ENCODE measurements around the gene FOXN3. TPM values are rescaled to one million over a fixed set of nuclear protein-coding genes. Genes with fewer than 3 reads are reported as not detected.
"Not testable (repeated sequence)": the region's sequence is repeated elsewhere in the genome, so short reads cannot be mapped to it uniquely, and the experiment has no call there.

The FOXN3 gene
- total RNA-seq, 2 experiments from 2014 or later = 92.2 to 94.4 TPM

DNA sequence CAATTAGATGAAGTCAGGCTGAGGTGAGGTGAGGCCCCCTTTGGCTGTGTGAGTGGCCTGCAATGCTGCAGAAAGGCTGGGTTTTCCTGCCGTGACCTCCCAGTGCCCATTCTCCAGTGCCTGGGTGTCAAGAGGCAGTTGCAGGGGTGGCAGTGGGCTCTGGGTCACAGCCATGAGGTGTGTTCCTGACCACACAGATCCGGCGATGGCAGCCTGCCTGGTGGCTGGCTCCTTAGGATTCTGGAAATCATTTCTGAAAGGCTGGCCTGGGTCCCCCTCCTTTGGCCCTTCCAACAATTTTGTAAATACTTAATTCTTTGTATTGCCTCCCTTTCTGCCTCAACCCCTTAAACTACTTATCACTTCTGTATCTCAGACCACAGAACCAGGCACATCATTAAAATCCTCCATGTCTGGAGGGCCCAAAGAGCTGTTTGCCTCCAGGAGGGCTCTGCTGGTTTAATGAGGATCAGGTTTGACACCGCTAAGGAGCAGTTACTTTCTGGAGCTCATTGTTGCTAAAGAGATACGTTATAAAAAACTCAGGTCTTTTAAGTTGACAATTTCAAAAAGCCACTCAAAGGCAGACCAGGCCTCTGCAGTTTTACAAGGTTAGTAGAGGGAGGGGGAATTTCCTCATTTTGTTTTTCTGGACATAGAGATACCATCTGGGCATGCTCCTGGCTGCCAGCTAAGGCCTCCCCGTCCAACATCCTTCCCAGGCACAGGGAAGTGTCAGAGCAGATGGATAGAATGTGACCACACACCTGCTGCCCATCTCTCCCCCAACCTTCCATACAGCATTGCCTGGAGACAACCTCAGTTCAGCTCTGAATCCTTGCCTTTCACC, 204.4 kb downstream of the FOXN3 start:
- POLR2A ChIA-PET = no interaction called here
- no peaks in the 10 kb centered on the region for H3K9me3 Mint-ChIP-seq
- no peak overlapping the region for H3K4me3 Mint-ChIP-seq
- no peaks in the 10 kb centered on the region for H3K27me3 Mint-ChIP-seq
- no peak for DNase-seq
- no peaks in the 10 kb centered on the region for H3K4me1 Mint-ChIP-seq
- no peak overlapping the region for H3K27ac Mint-ChIP-seq
- peaks cover 1% of the 10 kb centered on the region for H3K36me3 Mint-ChIP-seq (ENCODE audit: low read depth)
- CTCF ChIA-PET = no interaction called here

DNA sequence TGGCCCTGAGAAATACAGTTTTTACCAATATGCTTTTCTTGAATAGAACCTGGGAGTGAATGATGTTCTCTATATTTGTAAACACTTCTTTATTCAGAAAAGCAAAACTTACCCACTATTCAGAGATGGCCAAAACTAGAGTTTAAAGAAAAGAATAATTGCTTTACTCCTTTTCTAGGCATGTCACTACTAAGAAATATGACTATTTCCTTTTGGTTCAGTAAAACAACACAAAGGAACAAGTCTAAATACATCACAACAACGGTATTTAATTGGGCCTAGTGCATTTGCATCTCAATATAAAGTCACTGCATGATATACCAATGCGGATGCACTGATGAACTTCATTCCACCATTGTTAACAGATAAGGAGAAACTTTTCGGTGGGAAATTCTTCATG, 207.5 kb downstream of the FOXN3 start:
- DNase-seq = no peak
- Mint-ChIP-seq H3K36me3 (ENCODE audit: low read depth) (peaks cover 19% of the 10 kb centered on the region), H3K4me3 (no peak overlapping the region), H3K27ac (no peak overlapping the region), H3K27me3 (no peaks in the 10 kb centered on the region), H3K4me1 (no peaks in the 10 kb centered on the region), H3K9me3 (no peaks in the 10 kb centered on the region)
- CTCF ChIA-PET = interaction anchor here (0.5 kb wide), 1 partner anchor 17 kb away, joined by 3 read pairs; no protein-coding TSS in a partner anchor
- POLR2A ChIA-PET = no interaction called here

DNA sequence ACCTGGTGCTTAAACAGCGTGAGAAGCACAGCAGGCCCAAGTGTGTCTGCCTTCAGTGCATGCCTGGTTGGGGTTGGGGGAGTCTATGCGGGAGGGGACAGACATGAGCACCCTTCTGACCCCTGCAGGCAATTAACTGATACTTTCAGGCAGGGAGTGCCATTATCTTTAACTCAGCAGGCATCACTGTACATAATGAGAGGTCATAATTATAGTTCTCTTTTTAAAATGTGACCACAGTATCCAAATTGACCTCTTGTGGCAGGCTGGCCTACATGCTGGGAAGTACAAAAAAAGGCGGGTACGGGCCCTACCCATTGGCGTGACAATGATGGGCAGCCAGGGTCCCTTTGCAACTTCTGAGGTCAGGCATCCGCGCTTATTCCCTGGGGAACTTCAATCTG, 209.1 kb downstream of the FOXN3 start:
- Mint-ChIP-seq H3K27ac (no peak overlapping the region), H3K9me3 (peaks cover 2% of the 10 kb centered on the region)
- CTCF ChIA-PET = no interaction called here

DNA sequence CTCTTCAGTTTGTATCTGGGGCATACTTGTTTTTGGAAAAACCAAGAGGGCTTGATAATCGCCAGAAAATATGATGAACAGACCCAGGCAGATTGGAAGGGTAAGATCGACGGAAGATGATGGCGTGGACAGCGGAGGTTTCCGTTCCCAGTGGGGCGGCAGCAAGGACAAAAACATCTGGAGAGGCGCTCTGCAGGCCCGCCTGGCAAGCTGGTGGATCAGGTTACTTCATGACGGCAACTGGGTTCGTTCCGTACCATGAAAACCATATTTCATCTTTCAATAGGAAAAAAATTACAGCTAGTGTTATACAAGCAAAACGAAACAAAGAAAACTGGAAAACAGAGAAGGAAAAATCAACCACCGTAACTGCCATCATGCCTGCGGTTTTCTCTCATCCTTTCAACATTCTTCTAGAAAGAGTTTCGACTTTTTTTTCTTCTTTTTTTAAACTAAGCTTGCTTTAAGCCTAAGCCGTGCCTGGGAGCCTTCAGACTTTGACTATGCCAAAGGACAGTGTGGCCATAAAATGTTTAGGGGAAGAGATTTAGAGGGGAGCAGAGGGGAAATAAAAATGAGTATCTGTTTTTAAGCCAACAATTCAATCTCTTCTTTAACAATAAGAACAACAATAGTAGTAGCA, 210.5 kb downstream of the FOXN3 start:
- H3K4me1 Mint-ChIP-seq = peaks cover 12% of the 10 kb centered on the region
- POLR2A ChIA-PET = no interaction called here
- no peak overlapping the region for H3K27ac Mint-ChIP-seq
- H3K4me3 Mint-ChIP-seq = no peak overlapping the region
- CTCF ChIA-PET = no interaction called here
- no peaks in the 10 kb centered on the region for H3K27me3 Mint-ChIP-seq
- peaks cover 24% of the 10 kb centered on the region for H3K36me3 Mint-ChIP-seq (ENCODE audit: low read depth)
- H3K9me3 Mint-ChIP-seq = peaks cover 2% of the 10 kb centered on the region
- DNase-seq = no peak

More for the DNA sequence above, 209.1 kb downstream of the FOXN3 start:
- no peak for DNase-seq
- peaks cover 24% of the 10 kb centered on the region for H3K36me3 Mint-ChIP-seq (ENCODE audit: low read depth)
- H3K4me1 Mint-ChIP-seq = no peaks in the 10 kb centered on the region
- no peak overlapping the region for H3K4me3 Mint-ChIP-seq
- no peaks in the 10 kb centered on the region for H3K27me3 Mint-ChIP-seq
- POLR2A ChIA-PET = no interaction called here

DNA sequence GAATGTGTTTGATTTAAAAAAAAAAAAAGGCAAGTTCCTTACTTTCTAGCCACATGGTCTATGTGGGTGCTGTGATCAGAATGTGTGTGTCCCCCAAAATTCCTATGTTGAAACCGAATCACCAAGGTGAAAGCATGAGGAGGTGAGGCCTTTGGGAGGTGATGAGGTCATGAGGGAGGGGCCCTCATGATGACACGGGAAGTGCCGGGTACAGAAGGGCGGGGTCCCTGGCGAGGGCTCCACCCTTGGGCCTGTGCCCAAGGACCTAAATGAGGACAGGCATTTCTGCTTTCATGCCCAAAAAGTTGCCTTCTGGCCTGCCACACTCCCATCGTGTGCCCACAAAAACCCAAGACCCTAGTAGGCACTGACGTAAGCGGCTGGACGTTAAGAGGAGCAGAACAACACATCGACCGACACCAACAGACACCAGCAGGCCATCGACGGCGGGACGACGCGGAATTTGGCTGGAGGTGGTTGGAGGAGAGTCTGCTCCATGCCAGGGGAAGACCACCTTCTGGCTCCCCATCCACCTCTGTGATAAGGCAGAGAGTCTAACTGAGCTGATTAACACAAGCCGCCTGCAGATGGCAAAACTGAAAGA, 211.8 kb downstream of the FOXN3 start:
- Mint-ChIP-seq H3K27me3 (no peaks in the 10 kb centered on the region), H3K27ac (no peak overlapping the region), H3K9me3 (peaks cover 2% of the 10 kb centered on the region), H3K4me3 (no peak overlapping the region), H3K36me3 (ENCODE audit: low read depth) (peaks cover 24% of the 10 kb centered on the region), H3K4me1 (peaks cover 15% of the 10 kb centered on the region)
- CTCF ChIA-PET = no interaction called here
- no peak for DNase-seq
- POLR2A ChIA-PET = no interaction called here

DNA sequence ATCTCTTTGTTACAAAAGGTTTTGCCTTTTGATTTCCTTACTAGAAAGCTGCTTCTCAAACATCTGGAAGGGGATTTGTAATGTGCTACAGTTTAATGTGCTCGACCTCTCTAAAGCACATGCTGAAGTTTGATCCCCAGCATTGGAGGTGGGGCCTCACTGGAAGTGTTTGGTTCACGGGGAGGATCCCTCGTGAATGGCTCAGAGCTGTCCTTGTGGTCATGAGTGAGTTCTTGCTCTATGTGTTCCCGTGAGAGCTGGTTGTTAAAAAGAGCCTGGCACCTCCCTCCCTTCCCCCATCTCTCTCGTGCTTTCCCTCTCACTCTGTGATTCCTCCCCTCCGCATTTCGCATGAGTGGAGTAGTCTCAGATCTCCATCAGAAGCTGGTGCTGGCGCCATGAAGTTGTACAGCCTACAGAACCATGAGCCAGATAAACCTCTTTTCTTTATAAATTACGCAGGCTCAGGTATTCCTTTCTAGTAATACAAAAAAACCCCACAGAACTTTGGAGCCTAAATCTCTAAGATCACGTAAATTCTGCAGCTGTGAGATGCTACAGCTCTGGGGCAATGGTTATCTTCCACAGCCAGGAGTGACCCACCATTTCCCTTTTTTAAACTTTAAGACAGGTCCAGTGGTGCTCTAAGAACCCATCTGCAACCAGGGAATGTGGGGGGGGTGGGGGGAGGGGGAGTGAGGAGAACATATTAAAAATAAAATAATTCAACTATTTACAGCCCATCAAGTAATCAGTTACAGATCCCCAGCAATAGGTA, 214.4 kb downstream of the FOXN3 start:
- Mint-ChIP-seq H3K27me3 (no peaks in the 10 kb centered on the region), H3K9me3 (peaks cover 5% of the 10 kb centered on the region), H3K4me3 (no peak overlapping the region), H3K27ac (no peak overlapping the region), H3K4me1 (peaks cover 22% of the 10 kb centered on the region), H3K36me3 (ENCODE audit: low read depth) (peaks cover 33% of the 10 kb centered on the region)
- ChIA-PET POLR2A (no interaction called here), CTCF (no interaction called here)
- no peak for DNase-seq

DNA sequence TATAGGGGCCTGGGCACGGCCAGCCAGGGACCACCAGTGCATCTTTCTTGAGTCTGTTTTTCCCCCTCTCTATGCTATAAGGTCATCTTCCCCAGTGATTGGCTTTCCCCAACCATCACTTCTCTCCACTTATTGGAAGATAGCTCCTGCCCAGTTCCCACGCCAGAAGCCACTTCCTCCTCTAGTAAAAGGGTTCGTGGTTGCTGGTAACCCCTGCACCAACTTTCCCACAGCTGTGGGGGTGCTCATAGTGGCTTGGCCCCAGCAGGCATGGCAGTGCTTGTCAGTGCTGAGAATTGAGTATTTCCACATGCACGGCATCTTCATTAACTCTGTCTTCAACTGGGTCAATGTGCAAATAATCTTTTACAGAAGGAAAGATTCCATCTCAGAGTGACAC, 215.4 kb downstream of the FOXN3 start:
- ChIA-PET POLR2A (no interaction called here), CTCF (no interaction called here)
- no peak overlapping the region for H3K4me3 Mint-ChIP-seq
- no peak overlapping the region for H3K27ac Mint-ChIP-seq
- peaks cover 25% of the 10 kb centered on the region for H3K4me1 Mint-ChIP-seq
- DNase-seq = no peak
- H3K36me3 Mint-ChIP-seq (ENCODE audit: low read depth) = peaks cover 39% of the 10 kb centered on the region
- peaks cover 5% of the 10 kb centered on the region for H3K9me3 Mint-ChIP-seq
- no peaks in the 10 kb centered on the region for H3K27me3 Mint-ChIP-seq

DNA sequence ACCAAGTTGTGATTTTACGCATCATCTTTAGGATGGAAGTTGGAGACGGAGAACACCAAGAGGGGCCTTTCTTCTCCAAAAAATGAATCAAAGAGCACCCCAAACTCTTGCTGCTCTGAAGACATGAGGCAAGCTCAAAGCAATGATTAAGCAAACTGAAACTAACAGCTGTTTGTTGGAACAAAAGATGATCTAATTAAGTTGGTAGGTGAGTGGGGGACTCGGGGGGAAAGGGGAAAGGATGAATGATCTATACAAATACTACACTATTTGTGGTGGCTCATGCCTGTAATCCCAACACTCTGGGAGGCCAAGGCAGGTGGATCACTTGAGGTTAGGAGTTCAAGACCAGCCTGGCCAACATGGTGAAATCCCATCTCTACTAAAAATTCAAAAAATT, 217.7 kb downstream of the FOXN3 start:
- H3K27ac Mint-ChIP-seq, H3K9me3 Mint-ChIP-seq, H3K4me3 Mint-ChIP-seq, DNase-seq, H3K27me3 Mint-ChIP-seq, POLR2A ChIA-PET: not testable (repeated sequence)
- H3K36me3 Mint-ChIP-seq (ENCODE audit: low read depth) = peaks cover 29% of the 10 kb centered on the region
- H3K4me1 Mint-ChIP-seq = peaks cover 28% of the 10 kb centered on the region
- CTCF ChIA-PET = interaction anchor here (1.4 kb wide), 1 partner anchor 10 kb away, joined by 4 read pairs; no protein-coding TSS in a partner anchor

DNA sequence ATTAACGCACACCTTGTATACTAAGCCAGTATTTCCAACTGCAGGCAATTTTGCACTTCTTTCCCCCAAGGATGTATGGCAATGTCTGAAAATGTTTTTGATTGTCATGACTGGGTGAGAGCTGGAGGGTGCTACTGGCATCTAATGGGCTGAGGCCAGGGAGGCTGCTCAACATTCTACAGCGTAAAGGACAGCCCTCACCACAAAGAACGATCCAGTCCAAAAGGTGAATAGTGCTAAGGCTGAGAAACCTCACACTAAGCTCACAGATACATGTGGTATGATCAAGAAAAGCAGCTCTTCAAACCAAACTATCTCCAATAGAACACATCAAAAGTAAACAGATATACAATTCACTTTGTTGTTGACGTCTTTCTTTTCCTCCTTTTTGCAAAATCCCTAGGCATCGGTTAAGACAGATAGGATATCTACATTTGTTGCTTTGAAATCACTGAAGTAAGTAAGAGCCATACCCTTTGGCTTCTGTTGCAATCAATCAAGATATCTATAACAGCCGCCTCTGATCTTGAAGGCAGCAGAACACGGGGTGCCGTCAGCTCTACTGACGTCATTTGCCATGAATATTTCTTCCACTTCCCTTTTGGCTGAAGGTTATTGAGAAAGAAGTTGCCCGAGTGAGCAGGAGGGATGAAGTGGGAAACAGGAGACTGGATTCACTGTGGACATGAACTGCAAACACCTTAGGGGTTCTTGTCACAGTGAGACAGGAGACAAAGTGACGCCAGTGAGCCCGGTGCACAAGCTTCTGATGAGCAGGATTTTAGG, 218.3 kb downstream of the FOXN3 start:
- Mint-ChIP-seq H3K4me3 (no peak overlapping the region), H3K4me1 (peaks cover 28% of the 10 kb centered on the region), H3K27me3 (no peaks in the 10 kb centered on the region), H3K36me3 (ENCODE audit: low read depth) (peaks cover 24% of the 10 kb centered on the region), H3K9me3 (peaks cover 5% of the 10 kb centered on the region), H3K27ac (no peak overlapping the region)
- CTCF ChIA-PET = interaction anchor here (1.4 kb wide), 1 partner anchor 9 kb away, joined by 4 read pairs; no protein-coding TSS in a partner anchor
- POLR2A ChIA-PET = no interaction called here
- DNase-seq = no peak

DNA sequence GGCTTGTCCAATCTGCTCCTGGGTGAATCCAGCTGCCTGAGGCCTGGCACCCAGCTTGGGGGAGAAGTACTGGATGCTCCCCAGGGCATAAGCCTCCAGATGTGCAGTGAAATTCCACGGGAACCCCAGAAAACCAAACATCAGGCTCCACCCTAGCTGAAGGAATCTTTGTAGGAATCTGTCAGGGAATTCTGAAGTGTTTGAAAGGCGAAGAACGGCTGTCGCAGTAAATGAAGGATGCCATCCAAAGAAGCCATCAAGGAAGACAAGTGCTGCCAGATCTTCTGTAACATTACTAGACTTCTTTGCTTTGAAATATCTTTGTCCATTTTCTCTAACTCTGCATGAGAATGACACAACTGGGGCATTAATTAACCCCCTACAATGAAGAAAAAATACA, 219.4 kb downstream of the FOXN3 start:
- ChIA-PET CTCF (no interaction called here), POLR2A (no interaction called here)
- Mint-ChIP-seq H3K4me3 (no peak overlapping the region), H3K9me3 (peaks cover 5% of the 10 kb centered on the region), H3K27ac (no peak overlapping the region), H3K4me1 (peaks cover 28% of the 10 kb centered on the region), H3K27me3 (no peaks in the 10 kb centered on the region), H3K36me3 (ENCODE audit: low read depth) (peaks cover 24% of the 10 kb centered on the region)
- DNase-seq = no peak

DNA sequence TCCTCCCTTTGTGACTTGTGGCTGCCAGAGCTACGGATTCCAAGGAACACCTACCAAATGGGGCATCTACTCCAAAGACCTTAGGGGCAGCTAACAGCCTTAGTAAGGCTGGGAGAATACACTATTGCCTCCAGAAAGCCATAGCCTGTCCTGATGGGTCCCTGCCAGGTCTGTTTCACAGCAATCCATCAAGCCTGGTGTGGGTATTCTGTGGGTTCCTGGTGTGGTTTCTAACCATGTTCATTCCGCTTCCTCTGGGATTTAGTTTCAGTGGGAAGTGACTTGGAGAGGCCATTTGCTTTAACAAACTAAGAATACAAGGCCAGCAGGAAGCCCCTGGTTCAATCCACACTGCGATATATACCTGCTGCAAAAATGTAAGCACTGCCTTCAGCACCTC, 220.5 kb downstream of the FOXN3 start:
- H3K27ac Mint-ChIP-seq = no peak overlapping the region
- ChIA-PET POLR2A (no interaction called here), CTCF (no interaction called here)
- no peak overlapping the region for H3K4me3 Mint-ChIP-seq
- DNase-seq = no peak
- peaks cover 17% of the 10 kb centered on the region for H3K4me1 Mint-ChIP-seq
- H3K36me3 Mint-ChIP-seq (ENCODE audit: low read depth) = peaks cover 24% of the 10 kb centered on the region
- no peaks in the 10 kb centered on the region for H3K27me3 Mint-ChIP-seq
- H3K9me3 Mint-ChIP-seq = peaks cover 5% of the 10 kb centered on the region

DNA sequence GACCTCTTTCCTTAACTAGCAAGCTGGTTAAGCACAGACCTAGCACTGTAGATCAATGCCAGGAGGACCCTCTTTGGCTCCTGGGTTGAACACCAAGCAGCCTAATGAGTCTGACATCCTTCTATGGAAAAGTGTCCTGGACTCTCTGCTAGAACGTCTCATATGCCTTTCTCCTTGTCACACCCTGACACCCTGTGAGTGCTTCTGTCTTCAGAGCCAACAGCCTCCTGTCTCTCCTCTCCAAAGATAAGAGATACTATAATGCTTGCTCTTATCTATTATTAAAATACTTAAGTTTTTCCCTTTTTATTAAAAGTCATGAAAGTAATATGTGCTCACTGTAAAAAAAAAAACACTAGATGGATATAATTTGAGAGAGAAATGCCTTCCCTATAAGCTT, 222.7 kb downstream of the FOXN3 start:
- no peak for DNase-seq
- H3K4me3 Mint-ChIP-seq = no peak overlapping the region
- peaks cover 5% of the 10 kb centered on the region for H3K9me3 Mint-ChIP-seq
- CTCF ChIA-PET = no interaction called here
- POLR2A ChIA-PET = no interaction called here
- no peak overlapping the region for H3K27ac Mint-ChIP-seq
- peaks cover 32% of the 10 kb centered on the region for H3K36me3 Mint-ChIP-seq (ENCODE audit: low read depth)
- H3K27me3 Mint-ChIP-seq = no peaks in the 10 kb centered on the region
- H3K4me1 Mint-ChIP-seq = peaks cover 9% of the 10 kb centered on the region
